HS-27A (cell line): ENCODE measurements around the gene FAM210B.
"Not testable (repeated sequence)": the region's sequence is repeated elsewhere in the genome, so short reads cannot be mapped to it uniquely, and the experiment has no call there.

Experiments used
- DNase-seq: peaks from one replicate; pipeline ENCODE4 v3.0.0-alpha.2; 2012; ENCODE audit warnings: low read depth, missing footprints

Gene FAM210B

DNA sequence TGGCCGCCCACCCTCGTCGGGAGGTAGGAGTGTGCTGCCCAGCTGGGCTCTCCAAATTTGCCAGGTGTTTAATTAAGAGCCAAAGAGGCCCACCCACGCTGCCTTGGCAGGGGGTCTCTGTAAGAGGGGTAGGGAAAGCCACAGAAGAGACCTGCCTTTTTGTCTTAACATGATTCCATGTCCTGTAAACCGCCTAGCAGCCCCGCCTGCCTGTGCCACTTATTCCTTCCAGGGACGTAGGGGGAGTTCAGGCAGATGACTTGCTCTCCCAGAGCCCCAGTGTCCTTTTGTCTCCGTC, 2.1 kb downstream of the FAM210B start:
- DNase-seq = no peak

DNA sequence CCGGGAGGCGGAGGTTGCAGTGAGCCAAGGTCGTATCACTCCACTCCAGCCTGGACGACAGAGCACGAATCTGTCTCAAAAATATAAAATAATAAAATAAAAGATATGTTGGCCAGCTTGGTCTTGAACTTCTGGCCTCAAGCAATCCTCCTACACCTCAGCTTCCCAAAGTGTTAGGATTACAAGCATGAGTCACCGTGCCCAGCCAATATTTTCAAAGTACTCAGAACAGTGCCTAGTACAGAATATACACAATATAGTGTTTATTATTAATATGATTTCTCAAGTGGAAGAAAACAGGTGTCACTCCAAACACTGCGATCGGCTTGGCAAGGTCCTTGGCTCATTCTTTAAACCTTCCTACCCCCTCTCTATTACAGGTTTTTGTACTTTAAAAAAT, 3.1 kb downstream of the FAM210B start:
- no peak for DNase-seq

GRCh38 chr20:56362833-56363413, 4.1 kb downstream of the FAM210B start:
- DNase-seq = no peak

DNA sequence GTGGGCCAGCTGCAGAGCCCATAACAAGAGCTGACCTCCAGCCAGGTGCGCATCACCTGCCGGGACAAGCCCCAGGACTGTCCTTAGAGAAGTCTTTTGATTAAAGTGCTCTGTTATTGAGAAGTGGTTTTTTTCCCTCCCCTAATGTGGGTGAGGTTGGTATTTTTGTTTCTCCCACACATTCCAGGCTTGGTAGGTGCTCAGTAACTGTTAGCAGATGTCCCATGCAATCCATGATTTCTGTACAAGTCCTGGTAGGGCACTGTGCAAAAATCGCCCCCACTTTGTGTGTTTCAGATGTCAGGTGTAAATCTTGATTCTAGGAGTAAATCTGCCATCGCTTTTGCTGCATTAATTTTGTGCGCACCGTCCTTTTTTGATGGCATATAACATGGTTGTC, 4.7 kb downstream of the FAM210B start:
- DNase-seq = no peak

- no peak for DNase-seq
Observed at GRCh38 chr20:56368351-56369134, 9.8 kb downstream of the FAM210B start.

DNA sequence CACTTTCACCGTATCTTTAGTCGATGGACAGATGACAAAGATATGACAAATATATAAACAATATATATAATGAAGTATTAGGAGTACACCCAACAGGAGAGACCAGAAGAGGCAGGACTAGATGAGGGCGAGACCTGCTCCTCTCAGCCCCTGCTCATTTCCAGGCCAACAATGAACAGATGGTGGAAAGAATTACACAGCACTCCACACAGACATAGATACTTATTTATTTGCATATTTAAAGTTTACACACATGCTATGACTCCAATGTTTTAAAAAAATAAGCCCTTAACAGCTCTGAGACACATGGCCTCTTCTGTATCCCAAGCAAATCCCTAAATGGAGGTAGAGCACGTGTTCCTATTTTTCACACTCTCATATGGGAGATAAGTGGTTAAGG, 10.4 kb downstream of the FAM210B start:
- no peak for DNase-seq

- no peak for DNase-seq
Observed at GRCh38 chr20:56371977-56372376, 13.2 kb downstream of the FAM210B start.

- DNase-seq = no peak
Observed at GRCh38 chr20:56372850-56373249, 14.1 kb downstream of the FAM210B start.

- DNase-seq = no peak
Observed at GRCh38 chr20:56373942-56374341, 15.2 kb downstream of the FAM210B start.

DNA sequence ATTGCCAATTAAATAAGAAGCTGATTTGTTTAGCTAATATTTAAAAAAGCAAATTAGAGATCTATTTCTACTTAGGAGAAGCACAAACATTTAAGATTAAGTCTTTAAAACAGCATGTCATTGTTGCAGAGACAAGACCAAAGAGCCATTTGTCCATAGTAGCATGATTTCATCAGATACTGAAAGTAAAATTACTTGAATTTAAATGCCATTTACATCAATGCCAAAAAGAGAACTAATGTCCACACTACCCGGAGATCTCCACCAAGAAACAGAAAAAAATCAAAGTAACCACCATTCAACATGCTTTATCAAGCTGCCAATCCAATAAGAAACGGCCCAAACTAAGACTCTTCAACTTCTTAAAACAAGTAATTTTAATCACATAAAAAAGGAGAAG, 17.6 kb downstream of the FAM210B start:
- DNase-seq = no peak

DNA sequence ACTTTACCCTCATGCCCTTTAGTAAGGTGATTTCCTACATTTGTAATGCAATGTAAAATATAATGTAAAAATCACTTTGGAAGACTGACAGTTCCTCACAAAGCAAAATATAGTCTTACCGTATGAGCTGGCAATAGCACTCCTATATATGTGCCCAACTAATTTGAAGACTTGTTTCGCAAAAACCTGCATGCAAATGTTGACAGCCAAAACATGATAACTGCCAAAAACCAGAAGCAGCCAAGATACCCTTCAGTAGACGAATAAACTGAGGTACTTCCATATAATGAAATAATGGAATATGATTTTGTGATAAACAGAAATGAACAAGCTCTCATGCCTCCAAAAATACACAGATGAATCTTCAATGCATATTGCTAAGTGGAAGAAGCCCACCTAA, 19.6 kb downstream of the FAM210B start:
- no peak for DNase-seq

DNA sequence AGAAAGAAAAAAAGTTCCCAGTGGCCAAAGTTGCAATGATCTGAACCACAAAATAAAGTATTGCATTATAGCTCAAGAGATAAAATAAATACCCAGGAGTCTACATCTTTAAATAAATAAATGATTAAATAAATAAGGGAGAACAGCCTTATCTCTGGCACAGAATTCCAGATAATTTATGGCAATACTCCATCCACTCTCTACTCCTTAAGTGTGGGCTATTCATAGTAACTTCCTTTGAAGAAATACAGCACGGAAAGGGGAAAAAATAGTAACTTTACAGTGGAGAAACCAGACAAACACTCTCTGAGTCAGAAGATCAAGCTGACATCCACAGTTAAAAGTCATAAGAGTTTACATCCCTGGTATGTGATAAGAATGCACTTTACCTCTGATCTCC, 21.6 kb downstream of the FAM210B start:
- DNase-seq = no peak

- no peak for DNase-seq
Observed at GRCh38 chr20:56381501-56381900, 22.7 kb downstream of the FAM210B start.

DNA sequence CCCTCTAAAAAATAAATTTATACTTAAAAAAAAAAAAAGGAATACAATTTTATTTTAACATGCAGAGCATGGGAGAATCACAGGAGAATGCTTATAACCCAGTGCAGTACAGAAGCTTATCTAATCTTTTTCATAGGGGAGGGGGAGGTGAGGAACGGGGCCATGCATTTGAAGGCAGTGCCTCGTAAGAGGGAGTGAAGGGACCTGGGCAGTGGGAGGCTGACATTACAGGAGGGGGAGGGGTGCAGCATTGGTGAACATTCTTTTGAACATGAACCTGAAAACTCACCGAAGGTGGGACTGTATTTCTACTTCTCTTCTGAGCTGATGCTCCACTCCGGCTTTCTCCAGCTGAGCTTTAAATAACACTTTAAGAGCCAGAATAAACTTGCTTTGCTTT, 23.9 kb downstream of the FAM210B start:
- DNase-seq = no peak

DNA sequence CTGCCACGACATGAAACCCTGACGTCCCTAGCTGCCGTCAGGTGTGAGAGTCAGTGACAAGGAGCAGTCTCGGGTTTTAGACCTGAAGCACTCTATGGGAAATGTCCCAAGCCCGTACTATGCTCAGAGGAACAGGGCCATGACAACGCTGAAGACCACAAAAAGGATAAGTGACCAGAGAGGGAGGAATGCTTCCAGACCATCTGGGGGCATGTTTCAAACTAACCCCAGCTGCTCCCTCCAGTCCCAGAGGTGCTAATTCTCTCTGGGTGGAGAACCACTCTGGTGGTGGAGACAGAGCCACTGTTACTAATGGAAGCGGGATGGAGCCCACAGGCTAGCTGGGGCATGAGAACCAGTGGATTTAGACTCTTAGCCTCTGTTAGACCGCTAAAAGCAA, 24.6 kb downstream of the FAM210B start:
- no peak for DNase-seq

DNA sequence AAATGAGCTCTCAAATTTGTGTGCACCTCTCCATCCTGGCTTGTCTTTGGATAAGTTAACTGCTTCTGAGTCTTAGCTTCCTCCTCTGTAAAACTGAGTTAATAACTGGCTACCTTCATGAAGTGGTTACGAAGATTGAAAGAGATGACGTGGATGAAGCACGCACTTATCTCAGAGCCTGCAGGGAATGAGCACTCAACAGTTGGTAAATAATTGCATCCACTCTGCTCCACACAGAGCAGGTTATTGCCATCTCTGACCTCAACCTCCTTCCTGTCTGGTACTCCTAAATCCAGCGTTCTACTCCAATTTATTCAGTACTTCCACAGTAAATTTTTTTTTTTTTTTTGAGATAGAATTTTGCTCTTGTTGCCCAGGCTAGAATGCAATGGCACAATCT, 26.4 kb downstream of the FAM210B start:
- DNase-seq = no peak

DNA sequence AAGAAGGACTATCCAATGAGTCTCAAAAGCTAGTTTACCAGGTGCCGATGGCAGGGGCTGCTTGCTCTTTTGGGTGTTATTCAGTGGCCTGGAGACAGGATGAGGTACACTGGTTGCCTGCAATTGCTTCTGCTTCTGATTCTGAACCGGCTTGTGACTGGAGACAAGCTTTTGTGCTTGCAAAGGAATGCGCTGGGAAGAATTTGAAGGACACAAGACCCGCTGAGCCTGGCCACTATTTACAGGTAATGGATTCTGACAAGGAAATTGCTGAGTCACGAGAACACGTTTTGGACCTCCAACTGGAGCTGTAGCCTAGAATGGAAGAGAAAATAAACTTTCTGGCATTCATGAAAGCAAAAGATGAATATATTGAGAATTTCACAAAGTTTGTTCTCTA, 27.4 kb downstream of the FAM210B start:
- DNase-seq = no peak

DNA sequence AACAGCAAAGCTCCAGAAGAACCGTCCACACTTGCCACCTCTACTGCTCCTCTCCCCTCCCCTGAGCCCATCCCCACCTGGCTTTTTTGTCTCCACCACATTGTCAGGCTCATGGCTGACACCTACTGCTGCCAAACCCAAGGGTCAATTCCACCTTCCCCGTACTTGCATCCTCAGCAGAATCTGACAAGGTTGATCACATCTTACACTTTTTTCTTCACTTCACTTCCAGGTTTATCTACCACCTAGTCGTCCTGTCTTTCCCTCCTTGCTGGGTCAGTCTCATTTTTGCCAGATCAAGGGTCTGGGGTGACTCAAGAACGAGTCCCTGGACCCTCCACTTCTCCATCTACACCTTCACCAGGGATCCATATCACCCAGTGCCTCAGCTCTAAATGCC, 30.1 kb downstream of the FAM210B start:
- no peak for DNase-seq

- DNase-seq = no peak
Observed at GRCh38 chr20:56389807-56390206, 31.0 kb downstream of the FAM210B start.

GRCh38 chr20:56390396-56390795, 31.6 kb downstream of the FAM210B start:
- not testable (repeated sequence) for DNase-seq

GRCh38 chr20:56391037-56391436, 32.3 kb downstream of the FAM210B start:
- DNase-seq = no peak

DNA sequence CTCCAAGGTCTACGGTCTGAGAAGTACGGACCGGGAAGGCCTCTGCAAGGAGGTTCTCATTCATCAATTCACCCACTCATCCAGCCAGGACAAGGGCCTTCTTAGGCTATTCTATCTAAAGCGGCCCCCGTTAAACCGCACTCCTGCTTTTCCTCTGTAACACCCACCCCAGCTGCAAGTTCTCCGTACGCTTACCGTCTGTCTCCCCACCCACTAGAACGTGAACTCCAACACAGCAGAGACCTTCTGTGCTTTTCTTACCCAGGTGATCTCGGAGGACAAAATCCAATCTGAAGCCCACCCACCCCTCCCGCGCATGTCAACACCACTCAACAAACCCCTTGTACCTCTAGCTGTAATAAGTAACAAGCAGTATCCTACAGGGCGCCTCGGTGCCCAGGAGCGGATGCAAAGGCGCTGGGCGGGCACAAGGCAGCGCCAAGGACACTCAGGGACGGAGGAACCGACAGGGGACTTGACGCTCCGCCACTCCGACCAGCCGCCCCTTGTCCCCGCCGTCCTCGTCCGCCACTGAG, 32.9 kb downstream of the FAM210B start:
- no peak for DNase-seq

DNA sequence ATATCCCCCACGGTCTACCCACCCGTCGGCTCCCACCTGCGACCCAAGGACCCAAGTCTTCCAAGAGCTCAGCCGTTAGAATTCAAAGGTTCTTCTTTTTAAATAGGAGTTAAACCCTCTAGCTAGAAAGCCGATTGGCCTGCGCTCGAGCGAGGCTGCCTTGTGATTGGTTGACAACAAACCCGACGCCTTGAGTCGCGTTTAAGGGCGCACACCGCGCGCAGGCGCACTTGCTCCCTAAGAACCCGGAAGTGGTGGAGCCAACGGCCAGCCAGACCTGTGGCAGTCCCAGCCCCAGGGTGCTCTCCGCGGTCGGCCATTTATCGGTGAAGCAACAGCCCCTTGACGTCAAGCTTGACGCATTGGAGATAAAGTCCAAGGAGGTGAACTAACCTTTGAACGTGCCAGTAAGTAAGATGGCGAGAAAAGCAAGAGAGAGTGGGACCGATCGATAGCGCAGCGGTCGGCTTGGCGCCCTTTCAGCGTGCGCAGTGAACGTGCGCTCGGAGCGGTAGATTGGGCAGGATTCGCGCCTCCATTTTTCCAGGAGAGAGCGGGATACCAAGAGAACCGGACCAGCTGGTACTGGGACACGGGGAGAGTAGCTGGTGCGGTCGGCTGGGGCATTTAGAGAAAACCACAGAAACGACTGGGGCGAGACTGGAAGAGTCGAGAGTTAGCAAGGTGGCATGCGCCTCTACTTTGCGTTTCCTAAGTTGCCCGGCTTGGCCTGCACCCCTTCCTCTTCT, 33.5 kb downstream of the FAM210B start, which contains the start of the genes AURKA and CSTF1:
Gene AURKA (minus strand): TSS at position 84 of the 749 bp plus-strand sequence. CDS start 4,018 bp downstream, outside the sequence.
Gene CSTF1 (plus strand): TSS at position 514 of the 749 bp plus-strand sequence. CDS start 2,908 bp downstream, outside the sequence.
- peak; percentile 100 for DNase-seq
